ENCODE measurements around the gene ALKAL2.

Gene ALKAL2

GRCh38 chr2:269356-270030, 18.4 kb downstream of the ALKAL2 start:
- no peak for DNase-seq

- no peak for DNase-seq
Measured at GRCh38 chr2:268323-268722, 19.6 kb downstream of the ALKAL2 start.

GRCh38 chr2:264493-265468, 23.1 kb downstream of the ALKAL2 start, which contains the start of gene ACP1:
Gene ACP1, plus strand, starts transcription at chr2:264947. Its CDS starts 18 bp downstream, at chr2:264965.
- DNase-seq = peak; percentile 92 to 93

GRCh38 chr2:263774-264492, 24.0 kb downstream of the ALKAL2 start, which contains the start of gene SH3YL1:
Gene SH3YL1, minus strand, starts transcription at chr2:264032. Its CDS starts 48 bp downstream, at chr2:263984.
- DNase-seq = peak; percentile 48 to 54

GRCh38 chr2:263022-263738, 24.7 kb downstream of the ALKAL2 start:
- no peak for DNase-seq

GRCh38 chr2:262117-262516, 25.8 kb downstream of the ALKAL2 start:
- DNase-seq = no peak

- no peak for DNase-seq
Measured at GRCh38 chr2:260507-261161, 27.3 kb downstream of the ALKAL2 start.

GRCh38 chr2:259789-260331, 28.0 kb downstream of the ALKAL2 start:
- no peak for DNase-seq

GRCh38 chr2:258933-259332, 29.0 kb downstream of the ALKAL2 start:
- DNase-seq = no peak

- no peak for DNase-seq
Measured at GRCh38 chr2:257842-258241, 30.0 kb downstream of the ALKAL2 start.

GRCh38 chr2:257429-257828, 30.5 kb downstream of the ALKAL2 start:
- DNase-seq = no peak

GRCh38 chr2:256094-256493, 31.8 kb downstream of the ALKAL2 start:
- DNase-seq = no peak

- no peak for DNase-seq
Measured at GRCh38 chr2:255195-255594, 32.7 kb downstream of the ALKAL2 start.

- DNase-seq = no peak
Measured at GRCh38 chr2:254241-254640, 33.6 kb downstream of the ALKAL2 start.

- no peak for DNase-seq
Measured at GRCh38 chr2:253202-253638, 34.7 kb downstream of the ALKAL2 start.

GRCh38 chr2:252001-252602, 35.8 kb downstream of the ALKAL2 start:
- no peak for DNase-seq

- no peak for DNase-seq
Measured at GRCh38 chr2:249538-250042, 38.3 kb downstream of the ALKAL2 start.

- no peak for DNase-seq
Measured at GRCh38 chr2:248724-249123, 39.2 kb downstream of the ALKAL2 start.

- peak in 1 of 2 experiments; percentile 11 for DNase-seq
Measured at GRCh38 chr2:246489-247144, 41.3 kb downstream of the ALKAL2 start.

GRCh38 chr2:244547-244946, 43.3 kb downstream of the ALKAL2 start:
- DNase-seq = no peak
